DOHH2 (cell line): ENCODE measurements around the gene NFE2L1.
A peak's percentile ranks its signal among the peaks of the same experiment; 100 is the strongest.

Experiments
- H3F3A ChIP-seq: fragments of 200-600 bp; sonication (generic), shearing (Covaris generic); 2 replicates; pipeline ENCODE4 v1.6.0; 2016; ENCODE audit warnings: antibody characterized with exemption, mild to moderate bottlenecking; ENCODE audit not compliant: control insufficient read depth, insufficient read depth
- H3K27ac ChIP-seq: fragments of 200-600 bp; sonication (generic); 2 replicates; pipeline ENCODE4 v1.5.1; 2014; ENCODE audit warnings: low read depth, mild to moderate bottlenecking, low read length, moderate library complexity
- H3K27me3 ChIP-seq: fragments of 200-600 bp; sonication (generic); 2 replicates; pipeline ENCODE4 v1.6.1; 2014; ENCODE audit warnings: mild to moderate bottlenecking, low read length, mixed read lengths; ENCODE audit not compliant: control insufficient read depth
- H3K36me3 ChIP-seq: fragments of 200-600 bp; sonication (generic); 2 replicates; pipeline ENCODE4 v1.6.1; 2014; ENCODE audit warnings: mild to moderate bottlenecking, low read length, moderate library complexity, mixed read lengths; ENCODE audit not compliant: control insufficient read depth
- H3K4me1 ChIP-seq: fragments of 200-600 bp; sonication (generic); 2 replicates; pipeline ENCODE4 v1.6.1; 2014; ENCODE audit warnings: mild to moderate bottlenecking, low read length, mixed read lengths; ENCODE audit not compliant: control insufficient read depth
- H3K4me2 ChIP-seq: fragments of 200-600 bp; sonication (generic); 2 replicates; pipeline ENCODE4 v1.6.0; 2014; ENCODE audit warnings: mild to moderate bottlenecking, low read length, moderate library complexity
- H3K4me3 ChIP-seq: fragments of 200-600 bp; sonication (generic); 2 replicates; pipeline ENCODE4 v1.5.1; 2014; ENCODE audit warnings: mild to moderate bottlenecking, low read length, mixed read lengths
- H3K79me2 ChIP-seq: fragments of 200-600 bp; sonication (generic); 2 replicates; pipeline ENCODE4 v1.6.1; 2014; ENCODE audit warnings: mild to moderate bottlenecking, low read length, mixed read lengths; ENCODE audit not compliant: control insufficient read depth
- H3K9me2 ChIP-seq: fragments of 200-600 bp; sonication (generic); replicated peaks from 2 replicates; pipeline ENCODE4 v1.6.1; 2014; ENCODE audit warnings: mild to moderate bottlenecking, low read length, mixed read lengths; ENCODE audit not compliant: control insufficient read depth
- H3K9me3 ChIP-seq: fragments of 200-600 bp; sonication (generic); 2 replicates; pipeline ENCODE4 v1.6.1; 2014; ENCODE audit warnings: antibody characterized with exemption, low read length, mixed read lengths; ENCODE audit not compliant: control insufficient read depth, insufficient read depth
- H4K20me1 ChIP-seq: fragments of 200-600 bp; sonication (generic); 2 replicates; pipeline ENCODE4 v1.6.0; 2014; ENCODE audit warnings: low read depth, mild to moderate bottlenecking, antibody characterized with exemption, low read length, moderate library complexity; ENCODE audit not compliant: control insufficient read depth, insufficient read depth
- CTCF ChIP-seq: fragments of 200-600 bp; sonication (generic); IDR thresholded peaks from one replicate; pipeline ENCODE4 v1.5.1; 2014; ENCODE audit warnings: antibody characterized with exemption, mild to moderate bottlenecking, low read depth, low read length; ENCODE audit not compliant: poor library complexity, severe bottlenecking
- EZH2phosphoT487 ChIP-seq: fragments of 200-600 bp; sonication (generic); IDR thresholded peaks from 2 replicates; pipeline ENCODE4 v1.6.1; 2017; ENCODE audit warnings: borderline replicate concordance, mild to moderate bottlenecking, antibody characterized with exemption, low read length, moderate library complexity, mixed read lengths

The NFE2L1 gene

DNA sequence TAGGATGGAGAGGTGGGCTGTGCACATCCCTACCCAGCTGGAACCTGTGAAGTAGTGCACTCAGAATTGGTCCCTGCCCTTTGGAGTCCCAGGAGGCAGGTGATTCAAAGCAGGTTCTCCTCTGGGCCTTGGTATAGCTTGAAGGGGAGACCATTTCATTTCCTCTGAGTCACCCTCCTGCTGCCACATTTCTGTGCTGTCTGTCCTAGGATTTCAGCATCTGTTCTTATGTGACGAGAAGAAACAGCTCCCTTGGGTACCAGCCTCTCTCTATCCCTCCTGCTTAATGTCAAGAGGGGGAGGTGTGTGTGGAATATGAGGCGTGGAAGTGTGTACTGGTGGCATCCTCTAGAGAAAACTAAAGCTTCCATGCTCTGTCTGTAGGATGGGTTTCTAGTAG is 5.0 kb upstream of the NFE2L1 start:
- Histone ChIP-seq H3K9me3 (no peaks in the 10 kb centered on the region), H3K27ac (no peak overlapping the region), H3F3A (peaks cover 5% of the 10 kb centered on the region; the same call in 1 of the 2 replicates), H3K9me2 (no peaks in the 10 kb centered on the region), H3K79me2 (peaks cover 23% of the 10 kb centered on the region), H3K4me1 (peaks cover 25% of the 10 kb centered on the region), H3K27me3 (peaks cover 5% of the 10 kb centered on the region), H3K4me3 (no peak overlapping the region), H4K20me1 (no peaks in the 10 kb centered on the region), H3K36me3 (peaks cover 7% of the 10 kb centered on the region; the same call in 1 of the 2 replicates), H3K4me2 (no peak overlapping the region)
- no peak for TF ChIP-seq CTCF
- no peak for TF ChIP-seq EZH2phosphoT487

GRCh38 chr17:48044851-48045250 is 3.3 kb upstream of the NFE2L1 start:
- TF ChIP-seq CTCF (no peak), EZH2phosphoT487 (no peak)
- H4K20me1 ChIP-seq = peaks cover 4% of the 10 kb centered on the region; the same call in 1 of the 2 replicates
- H3F3A ChIP-seq = peaks cover 2% of the 10 kb centered on the region; the same call in 1 of the 2 replicates
- H3K79me2 ChIP-seq = peaks cover 39% of the 10 kb centered on the region
- H3K36me3 ChIP-seq = peaks cover 14% of the 10 kb centered on the region
- H3K9me2 ChIP-seq = no peaks in the 10 kb centered on the region
- no peaks in the 10 kb centered on the region for H3K9me3 ChIP-seq
- H3K4me2 ChIP-seq = no peak overlapping the region
- peaks cover 27% of the 10 kb centered on the region for H3K4me1 ChIP-seq
- no peak overlapping the region for H3K27ac ChIP-seq
- H3K27me3 ChIP-seq = no peaks in the 10 kb centered on the region
- no peak overlapping the region for H3K4me3 ChIP-seq

GRCh38 chr17:48045316-48046001 is 2.7 kb upstream of the NFE2L1 start:
- Histone ChIP-seq H3K9me3 (no peaks in the 10 kb centered on the region), H3K27me3 (no peaks in the 10 kb centered on the region), H3K36me3 (peaks cover 16% of the 10 kb centered on the region), H3K4me3 (peak overlapping the region; percentile 84; the same call in 1 of the 2 replicates), H3F3A (peaks cover 2% of the 10 kb centered on the region; the same call in 1 of the 2 replicates), H3K4me2 (peak overlapping the region; percentile 77), H3K4me1 (peaks cover 32% of the 10 kb centered on the region), H3K79me2 (peaks cover 45% of the 10 kb centered on the region), H4K20me1 (peaks cover 6% of the 10 kb centered on the region; the same call in 1 of the 2 replicates), H3K9me2 (no peaks in the 10 kb centered on the region), H3K27ac (no peak overlapping the region)
- no peak for TF ChIP-seq CTCF
- TF ChIP-seq EZH2phosphoT487 = no peak
